ENCODE measurements around the gene SH2D7. TPM values are rescaled to one million over a fixed set of nuclear protein-coding genes. Genes with fewer than 3 reads are reported as not detected.

Gene SH2D7
- total RNA-seq, 1 experiment from 2014 or later, result not detected

DNA sequence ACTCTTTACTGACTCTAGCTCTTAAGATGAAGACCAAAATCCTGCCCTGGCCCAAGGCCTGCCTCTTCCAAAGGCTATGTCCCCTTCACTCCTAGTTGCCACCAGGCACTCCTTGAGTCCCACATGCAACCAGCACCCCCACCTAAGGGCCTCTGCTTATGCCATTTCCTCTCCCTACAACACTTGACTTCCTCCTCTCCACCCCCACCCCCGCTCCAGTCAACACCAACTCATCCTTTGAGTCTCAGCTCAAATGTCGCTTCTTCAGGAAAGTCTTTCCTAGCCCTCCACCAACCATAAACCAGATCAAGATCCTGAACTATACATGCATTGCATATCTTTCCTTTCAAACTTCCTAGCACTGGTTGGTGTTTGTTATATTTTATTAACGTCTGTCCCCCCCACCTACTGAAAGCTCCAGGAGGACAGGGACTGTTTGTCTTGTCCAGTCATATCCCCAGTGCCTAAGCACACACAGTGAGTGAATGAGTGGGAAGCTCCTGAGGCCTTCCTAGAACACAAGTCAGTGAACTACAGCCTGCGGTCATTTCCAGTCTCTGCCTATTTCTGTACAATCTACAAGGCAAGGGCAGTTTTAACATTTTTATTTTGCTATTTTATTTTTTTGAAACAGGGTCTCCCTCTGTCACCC lies 22.2 kb upstream of the SH2D7 start:
- Histone ChIP-seq H3F3A (ENCODE audit: insufficient read depth, low read depth) (peaks cover 10% of the 10 kb centered on the region; the same call in 1 of the 2 replicates), H3K27ac (no peak overlapping the region), H3K4me3 (no peak overlapping the region), H3K79me2 (ENCODE audit: low read depth) (0 out of 2 replicates have a peak, but pooled peaks cover 7% of the 10 kb centered on the region), H3K4me1 (replicated peaks; ENCODE audit: insufficient read depth) (peaks cover 27% of the 10 kb centered on the region), H3K9me3 (ENCODE audit: insufficient read depth, low read depth) (no peaks in the 10 kb centered on the region), H3K4me2 (no peak overlapping the region), H3K9me2 (ENCODE audit: insufficient read depth) (no peaks in the 10 kb centered on the region), H3K36me3 (ENCODE audit: low read depth) (no peaks in the 10 kb centered on the region), H3K27me3 (ENCODE audit: insufficient read depth, low read depth) (no peaks in the 10 kb centered on the region), H4K20me1 (ENCODE audit: insufficient read depth) (no peaks in the 10 kb centered on the region), H2AFZ (no peak overlapping the region)
- ChIA-PET POLR2A (ENCODE audit: unreplicated experiment) (no interaction called here), CTCF (no interaction called here)
- intact Hi-C loops (cut with micrococcal nuclease; ENCODE audit: unreplicated experiment), result no loop called here
- DNase-seq, result no peak
- BruUV-seq (replicated peaks), result no TSS peak
- TF ChIP-seq CTCF (conservative IDR thresholded peaks at IDR 0.05) (no peak), EZH2 (IDR thresholded peaks at IDR 0.05; ENCODE audit: low read depth) (no peak)

DNA sequence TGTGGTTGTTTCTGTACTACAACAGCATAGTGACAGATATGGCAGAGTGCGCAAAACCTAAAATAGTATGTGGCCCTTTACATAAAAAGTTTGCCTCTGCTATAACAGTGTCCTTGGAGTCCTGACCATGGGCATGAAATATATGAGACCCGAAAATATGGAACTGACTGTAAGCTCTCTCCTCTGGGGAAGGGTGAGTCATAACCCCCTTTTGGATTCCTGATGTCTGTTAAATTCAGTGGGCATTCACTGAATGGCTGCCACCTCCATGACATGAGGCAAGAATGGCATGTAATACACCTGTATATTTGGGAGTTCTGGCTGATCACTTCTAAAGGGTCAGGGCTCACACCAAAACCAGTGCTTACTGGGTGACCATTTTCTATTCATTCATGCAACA lies 21.0 kb upstream of the SH2D7 start:
- Histone ChIP-seq H2AFZ (no peak overlapping the region), H3K36me3 (ENCODE audit: low read depth) (no peaks in the 10 kb centered on the region), H3K4me1 (replicated peaks; ENCODE audit: insufficient read depth) (peaks cover 26% of the 10 kb centered on the region), H3K4me2 (no peak overlapping the region), H3K79me2 (ENCODE audit: low read depth) (0 out of 2 replicates have a peak, but pooled peaks cover 10% of the 10 kb centered on the region), H3K4me3 (no peak overlapping the region), H3K9me3 (ENCODE audit: insufficient read depth, low read depth) (no peaks in the 10 kb centered on the region), H3K27ac (no peak overlapping the region), H3K27me3 (ENCODE audit: insufficient read depth, low read depth) (no peaks in the 10 kb centered on the region), H4K20me1 (ENCODE audit: insufficient read depth) (no peaks in the 10 kb centered on the region), H3K9me2 (ENCODE audit: insufficient read depth) (no peaks in the 10 kb centered on the region), H3F3A (ENCODE audit: insufficient read depth, low read depth) (0 out of 2 replicates have a peak, but pooled peaks cover 3% of the 10 kb centered on the region)
- intact Hi-C loops (cut with micrococcal nuclease; ENCODE audit: unreplicated experiment), result no loop called here
- ChIA-PET CTCF (interaction anchor here (0.6 kb wide), 1 partner anchor 20 kb away, joined by 3 read pairs; no protein-coding TSS in a partner anchor), POLR2A (ENCODE audit: unreplicated experiment) (no interaction called here)
- no TSS peak for BruUV-seq (replicated peaks)
- TF ChIP-seq CTCF (conservative IDR thresholded peaks at IDR 0.05) (no peak), EZH2 (IDR thresholded peaks at IDR 0.05; ENCODE audit: low read depth) (no peak)
- no peak for DNase-seq

DNA sequence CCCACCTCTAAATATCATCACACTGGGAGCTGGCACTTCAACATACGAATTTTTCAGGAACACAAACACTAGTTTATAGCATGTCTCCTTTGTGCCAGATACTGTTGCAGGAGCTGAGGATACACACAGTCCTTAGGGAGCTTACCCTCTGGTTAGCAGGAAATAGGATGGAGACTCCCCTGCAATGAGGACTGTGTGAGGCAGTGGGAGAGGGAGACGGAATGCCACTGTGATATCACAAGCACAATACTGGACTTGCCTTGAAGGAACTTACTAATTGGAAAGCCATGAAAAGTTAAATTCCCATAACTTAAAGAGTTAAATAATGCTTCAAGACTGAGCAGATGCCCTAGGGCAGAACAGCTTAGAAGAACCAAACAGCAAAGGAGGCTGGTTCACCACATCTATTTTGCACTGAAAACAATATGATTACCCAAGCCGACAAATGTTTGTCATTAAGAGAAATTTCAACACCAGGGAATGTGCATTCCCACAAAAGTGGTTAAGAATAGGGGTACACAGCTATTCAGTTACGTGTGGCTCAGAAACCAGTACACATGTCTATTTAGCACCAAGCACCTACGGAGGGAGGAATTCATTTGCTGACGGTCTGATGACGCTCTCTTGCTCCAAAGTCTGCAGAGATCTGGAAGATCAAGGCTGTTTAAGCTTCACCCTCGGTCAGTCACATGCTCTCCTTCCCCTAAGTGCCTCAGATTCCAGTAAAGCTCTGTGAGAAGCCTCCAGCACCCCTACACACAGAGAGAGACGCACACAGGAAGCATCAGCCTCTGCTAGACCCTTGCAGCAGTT lies 20.1 kb upstream of the SH2D7 start:
- H4K20me1 ChIP-seq (ENCODE audit: insufficient read depth), result no peaks in the 10 kb centered on the region
- H3K4me2 ChIP-seq, result no peak overlapping the region
- CTCF ChIA-PET, result interaction anchor here (0.6 kb wide), 1 partner anchor 21 kb away, joined by 3 read pairs; no protein-coding TSS in a partner anchor
- H3K27me3 ChIP-seq (ENCODE audit: insufficient read depth, low read depth), result no peaks in the 10 kb centered on the region
- no peaks in the 10 kb centered on the region for H3K9me2 ChIP-seq (ENCODE audit: insufficient read depth)
- TF ChIP-seq EZH2 (IDR thresholded peaks at IDR 0.05; ENCODE audit: low read depth), result no peak
- TF ChIP-seq CTCF (conservative IDR thresholded peaks at IDR 0.05), result no peak
- H3K79me2 ChIP-seq (ENCODE audit: low read depth), result 0 out of 2 replicates have a peak, but pooled peaks cover 15% of the 10 kb centered on the region
- no peak for DNase-seq
- H3K36me3 ChIP-seq (ENCODE audit: low read depth), result no peaks in the 10 kb centered on the region
- H3K4me1 ChIP-seq (replicated peaks; ENCODE audit: insufficient read depth), result peaks cover 26% of the 10 kb centered on the region
- POLR2A ChIA-PET (ENCODE audit: unreplicated experiment), result interaction anchor here (0.5 kb wide), 1 partner anchor 21 kb away, joined by 3 read pairs; no protein-coding TSS in a partner anchor
- H2AFZ ChIP-seq, result no peak overlapping the region
- intact Hi-C loops (cut with micrococcal nuclease; ENCODE audit: unreplicated experiment), result no loop called here
- H3K9me3 ChIP-seq (ENCODE audit: insufficient read depth, low read depth), result no peaks in the 10 kb centered on the region
- 0 out of 2 replicates have a peak, but pooled peaks cover 3% of the 10 kb centered on the region for H3F3A ChIP-seq (ENCODE audit: insufficient read depth, low read depth)
- no TSS peak for BruUV-seq (replicated peaks)
- no peak overlapping the region for H3K27ac ChIP-seq
- no peak overlapping the region for H3K4me3 ChIP-seq
